ENCODE results near the gene RDH8.

GRCh38 chr19:10010247-10010691 lies 3.0 kb upstream of the RDH8 start, which contains the start of gene COL5A3:
- TF ChIP-seq CTCF (conservative IDR thresholded peaks at IDR 0.05 in 1 of 2, IDR thresholded peaks at IDR 0.05 in 1 of 2; ENCODE audit: low read depth in 1 of 2, low read length in 2 of 2): no peak
- TF ChIP-seq EZH2 (IDR thresholded peaks at IDR 0.05; ENCODE audit: low read length, missing control alignments): no peak

All from fibroblast of lung (primary cell).